HG03457 (cell line): ENCODE measurements around the gene CLTRN.

Experiments used
- ATAC-seq: cut with Tn5 transposase; IDR thresholded peaks from one replicate; pipeline ENCODE4 v1.9.1; 2021; ENCODE audit warnings: moderate number of reproducible peaks; ENCODE audit not compliant: unreplicated experiment

CLTRN gene

GRCh38 chrX:15579778-15580747 lies 84.5 kb downstream of the CLTRN start:
- no peak for ATAC-seq
